SH-SY5Y (cell line): ENCODE measurements around the gene GRM5.

Source experiments
- GATA2 ChIP-seq: IDR thresholded peaks from 2 replicates; pipeline ENCODE4 v1.6.1; 2011; ENCODE audit warnings: mild to moderate bottlenecking, low read depth, low read length
- GATA3 ChIP-seq: IDR thresholded peaks from 2 replicates; pipeline ENCODE4 v1.6.1; 2011; ENCODE audit warnings: low read depth, mild to moderate bottlenecking, low read length, moderate library complexity

GRCh38 chr11:88494848-88495247, 570.9 kb downstream of the GRM5 start:
- no peak for TF ChIP-seq GATA3
- no peak for TF ChIP-seq GATA2
